GM18868 (cell line): ENCODE results near the gene CDC42.

Experiments used
- ATAC-seq: cut with Tn5 transposase; IDR thresholded peaks from one replicate; pipeline ENCODE4 v1.9.1; 2021; ENCODE audit warnings: mild to moderate bottlenecking, moderate library complexity; ENCODE audit not compliant: unreplicated experiment

Gene CDC42

DNA sequence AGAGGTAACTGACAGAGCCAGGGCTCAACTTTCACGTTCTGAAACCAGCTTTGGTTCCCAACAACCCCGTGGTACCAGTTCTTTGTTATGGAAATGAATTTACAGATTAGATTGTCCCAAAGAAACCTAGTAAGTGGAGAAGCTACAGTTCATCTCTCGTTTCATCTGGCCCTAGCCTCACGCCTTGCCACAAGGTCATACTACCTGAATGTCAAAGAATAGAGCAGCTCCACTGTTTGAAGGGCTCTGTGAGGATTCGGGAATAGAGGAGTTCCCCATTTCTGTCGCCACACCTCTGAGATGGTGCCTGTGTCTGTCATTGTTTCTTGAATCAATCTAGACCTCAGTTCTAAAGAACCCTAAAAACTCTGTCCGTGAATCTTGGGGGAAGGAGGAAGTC lies 15.0 kb upstream of the CDC42 start:
- no peak for ATAC-seq

DNA sequence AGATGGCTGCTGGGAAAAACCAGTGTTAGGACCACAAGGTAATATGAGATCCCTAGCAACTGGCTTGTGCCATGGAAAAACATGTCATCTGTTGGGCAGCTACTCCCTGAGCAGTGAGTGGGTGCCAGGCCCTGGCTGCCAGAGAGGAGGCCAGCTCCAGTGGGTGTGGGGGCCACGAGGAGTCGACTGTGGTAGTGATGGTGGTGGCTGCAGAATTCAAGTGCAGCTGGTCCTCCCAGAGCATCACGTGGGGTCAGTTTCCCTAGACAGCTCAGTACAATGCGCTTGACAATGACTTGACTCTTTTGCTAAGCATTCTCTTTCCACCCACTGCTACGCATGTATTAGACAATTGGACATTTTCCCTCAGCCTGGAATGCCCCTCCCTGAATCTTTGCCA lies 14.5 kb upstream of the CDC42 start:
- ATAC-seq = no peak

DNA sequence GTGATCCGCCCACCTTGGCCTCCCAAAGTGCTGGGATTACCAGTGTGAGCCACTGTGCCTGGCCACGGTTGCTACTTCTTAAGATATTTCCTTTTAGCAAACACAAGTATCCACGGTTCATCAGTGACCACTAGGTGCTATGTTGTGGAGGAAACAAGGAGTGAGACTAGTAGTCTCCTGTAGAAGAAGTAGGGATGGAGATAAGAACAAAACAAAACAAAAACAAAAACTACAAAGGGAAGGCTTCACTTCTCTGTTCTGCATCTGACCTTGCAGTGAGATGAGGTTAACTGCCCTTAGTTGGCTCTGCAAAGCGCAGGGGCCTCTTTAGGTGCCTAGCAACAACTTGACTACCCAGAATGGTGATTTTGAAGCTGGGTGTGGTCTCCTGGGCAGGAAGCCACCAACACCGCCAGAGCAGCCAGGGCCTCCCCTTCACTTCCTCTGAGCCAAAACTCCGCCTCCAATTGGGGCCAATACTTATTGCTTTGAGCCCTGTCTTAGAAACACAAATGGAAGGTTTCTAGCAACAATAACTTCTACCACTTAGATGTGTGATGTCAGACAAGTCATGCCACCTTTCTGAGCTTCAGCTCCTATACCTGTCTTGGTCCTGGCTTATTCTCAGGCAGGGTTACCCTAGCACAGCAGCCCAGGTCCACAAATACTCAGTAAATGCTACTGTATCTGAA lies 12.8 kb upstream of the CDC42 start:
- peak; percentile 93 for ATAC-seq

DNA sequence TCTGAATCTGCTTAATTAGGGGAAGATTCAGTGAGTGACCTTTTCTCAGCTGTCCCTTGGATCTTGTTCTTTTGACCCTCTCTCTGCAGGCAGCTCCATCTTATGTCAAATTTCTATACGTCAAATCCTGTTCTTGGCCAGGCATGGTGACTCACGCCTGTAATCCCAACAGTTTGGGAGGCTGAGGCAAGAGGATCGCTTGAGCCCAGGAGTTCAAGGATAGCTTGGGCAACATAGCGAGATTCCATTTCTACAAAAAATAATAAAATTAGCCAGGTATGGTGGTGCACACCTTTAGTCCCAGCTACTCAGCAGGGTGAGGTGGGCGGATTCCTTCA lies 12.3 kb upstream of the CDC42 start:
- ATAC-seq = no peak

DNA sequence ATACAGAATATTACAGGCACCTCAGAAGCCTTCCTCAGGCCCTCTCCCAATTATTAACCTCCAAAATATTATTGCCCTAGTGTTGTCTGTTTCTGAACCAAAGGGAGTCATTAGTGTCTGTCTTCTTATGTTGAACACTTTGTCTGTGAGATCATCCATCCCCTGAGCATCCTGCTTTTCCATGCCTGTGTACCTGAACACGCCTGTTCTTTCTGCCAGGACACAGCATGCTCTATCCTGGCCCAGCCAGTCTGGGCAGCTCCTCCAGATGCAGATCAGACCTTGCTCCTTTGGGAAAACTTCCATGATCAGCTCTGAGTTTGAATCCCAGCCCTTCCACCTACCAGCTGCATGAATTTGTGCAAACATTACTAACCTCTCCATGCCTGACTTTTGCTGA lies 11.0 kb upstream of the CDC42 start:
- no peak for ATAC-seq

DNA sequence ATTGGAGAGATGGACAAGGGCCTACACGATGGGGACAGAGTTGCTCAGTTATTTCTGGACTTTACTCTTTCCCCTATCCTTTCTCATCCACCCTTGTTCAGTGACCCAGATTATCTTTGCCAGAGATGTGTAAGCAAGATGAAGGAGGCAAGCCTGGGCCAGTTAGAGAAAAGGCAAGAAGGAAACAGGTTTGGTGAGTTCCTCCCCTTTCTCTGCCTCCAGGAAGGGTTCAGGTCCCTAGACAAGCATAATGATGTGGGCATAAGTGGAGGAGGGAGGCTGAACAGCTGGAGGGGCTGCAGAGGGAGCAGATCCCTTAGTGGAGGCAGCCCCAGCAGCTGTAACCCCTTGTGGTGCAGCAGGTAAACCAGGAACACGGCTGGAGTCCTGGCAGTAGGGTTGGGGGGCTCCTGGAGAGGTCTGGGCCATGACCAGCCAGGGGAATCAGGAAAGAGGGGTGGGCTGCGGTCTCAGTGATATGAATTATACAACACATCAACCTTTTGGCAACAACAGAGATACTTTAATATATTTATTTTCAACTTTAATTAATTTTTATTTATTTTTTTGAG lies 9.2 kb upstream of the CDC42 start:
- ATAC-seq = no peak

DNA sequence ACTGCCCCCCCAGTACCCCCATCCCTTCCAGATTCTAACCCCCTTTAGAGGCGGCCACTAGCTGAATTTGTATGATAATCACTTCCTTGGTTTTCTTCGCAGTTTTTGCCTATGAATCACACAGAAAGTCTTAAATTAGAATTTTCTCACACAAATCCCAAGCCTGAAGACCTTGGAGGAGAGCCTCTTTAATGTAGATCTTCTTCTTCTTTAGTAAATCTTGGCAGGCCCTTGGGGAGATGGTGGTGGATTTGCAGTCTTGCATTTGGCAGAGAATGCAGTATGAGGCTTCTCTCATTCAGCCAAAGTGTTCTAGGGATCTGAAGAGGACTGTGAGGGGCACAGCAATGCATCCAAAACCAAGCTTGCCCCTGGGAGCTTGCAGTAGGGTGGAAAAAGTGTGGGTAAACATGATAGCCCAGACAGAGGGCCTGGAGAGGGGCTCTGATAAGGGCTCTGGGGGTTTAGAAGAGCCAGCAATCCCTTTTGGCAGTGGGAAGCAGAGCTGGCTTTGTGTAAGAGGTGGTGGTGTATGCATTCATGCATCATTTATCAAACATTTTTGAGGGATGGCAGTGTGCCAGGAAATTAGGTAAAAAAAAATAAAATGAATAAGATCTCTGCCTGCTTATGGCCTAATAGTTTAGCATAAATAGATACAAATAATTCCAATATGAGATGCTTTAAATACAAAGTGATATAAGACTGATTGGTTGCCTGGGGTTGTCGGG lies 7.7 kb upstream of the CDC42 start:
- ATAC-seq = no peak

DNA sequence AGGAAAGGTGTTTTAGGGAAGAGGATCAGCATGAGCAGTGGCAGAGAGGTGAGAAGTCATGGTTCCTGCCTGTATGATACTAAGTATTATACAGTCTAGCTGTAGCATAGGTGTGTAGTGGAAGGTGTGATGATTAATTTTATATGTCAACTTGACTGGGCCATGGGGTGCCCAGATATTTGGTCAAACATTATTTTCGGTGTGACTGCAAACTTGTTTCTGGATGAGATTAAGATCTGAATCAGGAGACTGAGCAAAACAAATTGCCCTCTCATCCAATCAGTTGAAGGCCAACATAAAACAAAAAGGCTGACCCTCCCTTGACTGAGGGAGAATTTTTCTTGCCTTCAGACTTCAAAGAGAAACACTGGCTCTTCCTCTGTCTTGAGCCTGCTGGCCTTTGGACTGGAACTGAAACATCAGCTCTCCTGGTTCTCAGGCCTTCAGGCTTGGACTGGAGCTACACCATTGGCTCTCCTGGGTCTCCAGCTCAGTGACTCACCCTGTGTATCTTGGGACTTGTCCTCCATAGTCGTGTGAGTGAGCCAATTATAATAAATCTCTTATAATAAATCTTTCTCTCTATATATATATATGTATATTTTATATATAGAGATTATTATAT lies 6.8 kb upstream of the CDC42 start:
- ATAC-seq = no peak

DNA sequence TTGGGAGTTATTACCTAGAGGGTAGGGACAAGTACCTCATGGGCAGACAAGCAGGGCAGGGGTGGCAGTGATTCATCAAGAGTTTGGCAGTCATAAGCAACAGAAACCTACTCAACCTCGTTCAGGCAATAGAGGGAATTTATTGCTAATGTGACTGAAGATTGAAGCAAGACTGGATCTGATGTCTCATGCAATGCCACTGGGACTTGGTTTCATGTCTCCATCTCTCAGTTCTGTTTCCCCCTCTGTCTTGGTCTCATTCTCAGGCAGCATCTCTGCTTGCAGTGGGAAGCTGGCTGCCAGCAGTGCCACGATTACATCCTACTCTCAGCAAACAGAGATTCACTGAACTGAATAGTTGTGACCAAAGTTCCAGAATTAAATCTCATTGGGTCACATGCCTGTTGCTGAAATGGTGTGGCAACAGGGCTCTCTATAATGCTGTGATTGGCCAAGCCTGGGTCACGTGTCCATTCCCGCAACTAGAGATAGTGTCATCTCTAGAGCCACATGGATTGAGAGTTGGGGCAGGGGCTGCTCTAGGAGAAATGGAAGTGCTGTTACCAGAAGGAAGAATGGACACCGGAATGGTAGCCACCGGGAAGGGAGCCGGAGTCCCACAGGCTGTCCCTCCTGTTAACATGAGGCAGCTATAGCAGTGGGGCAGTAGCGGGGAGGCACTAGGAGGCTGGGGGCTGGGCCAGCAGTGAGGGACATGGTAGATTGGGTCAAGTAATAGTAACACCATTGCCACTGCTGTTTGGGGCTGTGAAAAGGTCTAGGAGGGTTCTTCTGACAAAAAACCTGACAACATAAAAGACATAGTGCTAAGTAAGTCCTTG lies 3.9 kb upstream of the CDC42 start:
- peak; percentile 39 for ATAC-seq

DNA sequence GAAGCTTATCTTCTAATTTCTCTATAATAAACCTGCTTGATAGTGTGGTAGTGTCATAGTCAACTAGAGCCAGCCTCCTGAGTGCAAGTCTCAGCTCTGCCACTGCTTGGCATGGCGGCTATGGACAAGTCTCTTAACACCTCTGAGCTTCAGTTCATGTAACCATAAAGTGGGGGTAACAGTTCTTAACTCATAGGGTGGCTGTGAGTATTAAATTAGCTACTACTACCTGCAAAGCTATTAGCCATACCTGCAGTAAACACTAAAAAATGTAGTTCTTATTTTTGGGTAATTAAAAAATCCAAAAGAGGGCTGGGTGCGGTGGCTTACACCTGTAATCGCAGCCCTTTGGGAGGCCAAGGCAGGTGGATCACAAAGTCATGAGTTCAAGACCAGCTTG lies 2.2 kb upstream of the CDC42 start:
- ATAC-seq = no peak

DNA sequence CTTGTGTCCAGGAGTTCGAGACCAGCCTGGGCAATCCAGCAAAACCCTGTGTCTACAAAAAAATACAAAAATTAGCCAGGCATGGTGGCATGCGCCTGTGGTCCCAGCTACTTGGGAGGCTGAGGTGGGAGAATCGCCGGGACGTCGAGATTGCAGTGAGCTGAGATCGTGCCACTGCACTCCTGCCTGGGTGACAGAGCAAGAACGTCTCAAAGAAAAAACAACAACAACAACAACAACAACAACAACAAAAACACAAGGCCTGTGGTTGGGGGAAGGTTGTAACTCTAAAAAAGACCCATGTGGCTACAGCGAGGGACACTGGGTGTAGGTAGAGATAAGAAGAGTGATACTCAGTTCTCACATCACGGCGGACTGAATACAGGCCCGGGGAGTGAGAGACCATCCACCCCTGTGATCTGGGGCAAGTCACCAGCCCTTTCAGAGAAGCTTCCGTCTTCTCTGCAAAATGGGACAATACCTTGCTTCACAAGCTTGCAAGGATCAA lies 848 bp upstream of the CDC42 start:
- no peak for ATAC-seq

DNA sequence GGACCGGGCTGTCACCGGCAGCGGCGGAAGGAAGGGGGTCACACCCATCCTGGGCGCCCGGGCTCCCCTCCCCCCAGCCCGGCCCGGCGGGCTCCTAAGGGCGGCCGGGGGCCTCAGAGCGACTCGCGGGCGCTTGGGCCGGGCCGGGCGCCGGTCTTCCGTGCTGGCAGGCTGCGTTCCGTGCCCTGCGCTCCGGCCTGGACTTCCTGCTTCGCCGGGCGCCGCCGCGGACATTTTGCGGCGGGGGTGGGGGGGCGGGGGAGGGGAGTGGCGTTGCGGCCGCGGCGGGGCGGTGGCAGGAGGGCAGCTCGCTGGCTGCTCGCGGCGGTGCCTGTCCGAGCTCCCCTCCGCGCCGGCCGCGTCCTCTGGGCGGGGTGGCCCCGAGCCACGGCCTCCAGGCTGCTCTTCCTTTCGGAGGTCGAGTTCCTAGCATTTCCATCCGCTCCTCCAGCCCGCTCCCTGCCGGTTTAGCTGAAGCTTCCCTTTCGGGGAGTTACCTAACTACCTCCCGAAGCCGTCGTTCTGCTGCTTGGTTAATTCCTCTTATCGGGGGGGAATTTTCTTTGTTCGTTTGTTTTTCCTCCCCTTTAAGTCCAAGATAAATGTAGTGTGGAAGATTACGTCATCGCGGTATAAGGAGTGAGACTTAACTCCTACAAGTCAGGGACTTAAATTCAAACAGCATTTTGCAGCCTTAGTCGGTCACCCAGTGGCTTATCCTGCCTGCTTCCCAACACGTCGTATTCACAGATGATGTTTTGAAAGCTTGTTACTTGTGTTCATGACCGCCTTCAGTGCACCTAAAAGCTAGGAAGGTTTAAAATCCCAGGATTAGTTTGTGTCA lies 730 bp downstream of the CDC42 start:
- peak; percentile 23 for ATAC-seq

DNA sequence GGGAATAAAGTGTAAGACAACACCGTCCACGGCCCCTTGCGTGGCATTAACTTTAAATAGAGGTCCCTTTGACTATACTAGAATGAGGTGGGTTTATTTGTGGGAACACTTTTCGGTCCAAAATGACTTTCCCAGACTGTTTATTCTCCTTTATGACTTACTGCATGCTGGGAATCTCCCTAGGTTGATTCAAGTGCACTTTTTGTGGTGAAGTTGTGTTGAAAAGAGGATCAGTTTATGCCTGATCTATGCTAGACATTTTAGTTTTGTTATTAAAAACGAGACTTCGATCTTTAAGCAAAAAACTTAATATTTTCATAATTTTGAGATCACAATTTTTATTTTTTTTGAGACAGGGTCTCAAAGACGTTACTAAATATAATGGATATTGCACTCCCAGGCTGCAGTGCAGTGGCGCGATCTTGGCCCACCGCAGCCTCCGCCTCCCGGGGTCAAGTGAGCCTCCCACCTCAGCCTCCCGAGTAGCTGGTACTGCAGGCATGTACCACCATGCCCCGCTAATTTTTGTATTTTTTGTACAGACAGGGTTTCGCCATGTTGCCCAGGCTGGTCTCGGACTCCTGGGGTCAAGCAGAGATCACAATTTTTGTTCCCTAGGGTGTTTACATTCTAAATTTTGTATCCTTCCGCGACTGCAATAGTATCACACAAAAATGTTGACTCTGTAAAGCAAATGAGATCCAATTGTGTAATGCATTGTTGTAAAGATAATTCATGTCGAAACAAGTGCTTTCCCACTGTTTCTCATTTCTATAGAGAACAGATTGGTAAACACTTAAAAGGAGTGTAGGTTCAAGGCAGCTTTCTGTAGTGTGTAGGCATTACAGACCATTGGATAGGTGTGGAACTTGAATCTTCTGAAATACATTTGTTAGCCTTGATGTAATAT lies 1.6 kb downstream of the CDC42 start:
- no peak for ATAC-seq

DNA sequence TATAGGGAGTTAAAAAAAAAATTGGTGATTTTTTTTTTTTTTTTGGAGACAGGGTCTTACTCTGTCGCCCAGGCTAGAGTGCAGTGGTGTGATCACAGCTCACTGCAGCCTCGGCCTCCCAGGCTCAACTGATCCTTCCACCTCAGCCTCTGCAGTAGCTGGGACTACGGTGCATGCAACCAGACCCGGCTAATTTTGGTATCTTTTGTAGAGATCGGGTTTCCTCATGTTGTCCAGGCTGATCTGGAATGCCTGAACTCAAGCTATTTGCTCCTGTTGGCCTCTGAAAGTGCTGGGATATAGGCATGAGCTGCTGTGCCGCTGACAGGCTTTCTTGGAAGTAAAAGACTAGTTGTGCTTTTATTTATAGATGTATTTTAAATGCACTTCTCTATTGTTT lies 3.0 kb downstream of the CDC42 start:
- ATAC-seq = no peak

DNA sequence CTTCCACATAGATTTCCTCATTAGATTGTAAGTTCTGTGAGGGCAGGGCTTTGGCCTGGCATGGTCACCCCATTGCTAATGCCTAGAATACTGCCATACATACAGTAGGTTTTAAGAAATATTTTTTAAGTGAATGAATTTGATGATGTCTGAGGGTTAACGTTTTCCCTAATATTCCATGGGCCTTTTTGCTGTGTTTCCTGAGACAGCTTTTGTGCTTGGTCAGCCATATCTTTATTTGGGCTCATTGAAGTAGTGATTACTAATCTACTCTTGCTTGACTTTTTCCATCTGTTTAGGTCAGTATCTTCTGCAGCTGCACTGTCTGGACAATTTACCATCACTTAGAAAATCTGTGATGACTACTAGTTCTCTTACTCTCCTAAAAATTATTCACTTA lies 3.5 kb downstream of the CDC42 start:
- no peak for ATAC-seq

DNA sequence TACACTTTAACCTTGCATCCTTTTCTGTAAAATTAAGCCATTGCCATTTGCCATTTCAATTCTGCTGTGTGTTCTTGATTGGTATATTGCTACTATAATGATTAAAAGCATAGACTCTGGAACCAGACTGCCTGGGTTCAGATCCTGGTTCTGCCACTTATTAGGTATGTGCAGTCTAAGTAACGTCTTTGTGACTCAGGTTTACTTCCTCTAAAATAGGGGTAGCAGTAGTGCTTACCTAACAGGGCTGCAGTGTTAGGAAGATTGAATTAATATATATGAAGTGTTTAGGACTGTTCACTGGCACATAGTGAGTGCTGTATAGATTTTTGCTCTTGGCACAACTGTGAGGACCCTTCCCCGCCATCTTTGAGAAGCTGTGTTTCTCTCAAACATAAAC lies 4.4 kb downstream of the CDC42 start:
- no peak for ATAC-seq

DNA sequence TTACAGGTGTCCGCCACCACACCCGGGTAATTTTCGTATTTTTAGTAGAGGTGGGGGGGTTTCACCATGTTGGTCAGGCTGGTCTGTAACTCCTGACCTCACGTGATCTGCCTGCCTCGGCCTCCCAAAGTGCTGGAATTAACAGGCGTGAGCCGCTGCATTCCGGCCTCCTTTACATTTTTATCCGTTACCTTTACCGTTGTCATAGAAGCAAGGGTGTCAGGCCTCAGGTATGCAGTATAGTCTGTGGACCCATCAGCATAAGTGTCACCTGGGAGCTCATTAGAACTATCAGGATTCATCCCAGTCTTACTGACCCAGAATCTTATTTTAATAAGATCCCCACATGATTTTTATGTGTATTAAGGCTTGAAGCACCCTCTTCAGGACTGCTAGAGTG lies 5.4 kb downstream of the CDC42 start:
- no peak for ATAC-seq

DNA sequence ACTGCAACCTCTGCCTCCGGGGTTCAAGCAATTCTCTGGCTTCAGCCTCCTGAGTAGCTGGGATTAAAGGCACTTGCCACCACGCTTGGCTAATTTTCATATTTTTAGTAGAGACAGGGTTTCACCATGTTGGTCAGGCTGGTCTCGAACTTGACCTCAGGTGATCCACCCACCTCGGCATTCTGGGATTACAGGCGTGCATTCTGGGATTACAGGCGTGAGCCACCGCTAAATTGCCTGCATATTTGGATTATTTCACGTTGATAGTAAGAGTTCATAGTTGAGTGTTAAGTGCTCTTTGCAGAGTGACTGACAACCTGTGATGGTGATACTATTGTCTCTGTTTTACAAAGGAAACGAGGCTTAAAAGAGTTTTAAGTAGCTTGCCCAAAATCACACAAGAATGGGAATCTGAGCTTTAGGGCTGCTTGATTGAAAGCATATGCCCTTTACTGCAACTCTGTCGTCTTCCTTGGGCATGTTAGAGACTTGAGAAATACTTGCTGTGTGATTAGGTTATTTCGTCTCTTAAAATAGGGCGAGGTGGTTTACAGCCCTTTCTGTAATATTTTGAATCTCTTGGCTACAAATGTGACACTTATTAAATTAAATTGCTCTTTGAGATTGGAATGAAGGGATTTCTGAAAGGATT lies 12.4 kb downstream of the CDC42 start:
- ATAC-seq = no peak

DNA sequence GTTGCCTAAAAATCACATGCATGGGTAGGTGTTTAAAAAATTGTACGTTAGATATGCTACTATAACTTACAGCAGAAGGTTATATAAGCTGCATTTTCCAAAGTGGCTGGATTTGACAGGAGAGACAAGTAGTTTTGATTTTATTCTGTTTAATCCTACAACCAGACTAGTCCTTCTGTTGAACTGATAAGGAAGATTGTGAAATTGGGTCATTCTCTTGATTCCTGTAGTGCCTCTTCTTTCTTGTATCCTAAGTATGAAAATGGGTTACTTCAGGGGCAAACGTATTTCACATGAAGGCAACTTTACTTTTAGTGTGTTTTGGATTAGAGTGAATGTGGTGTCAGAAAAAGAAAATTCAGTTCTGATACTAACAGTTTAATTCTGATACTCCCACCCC lies 19.0 kb downstream of the CDC42 start:
- ATAC-seq = no peak
